ENCODE measurements around the gene APOBEC3B.

The APOBEC3B gene

DNA sequence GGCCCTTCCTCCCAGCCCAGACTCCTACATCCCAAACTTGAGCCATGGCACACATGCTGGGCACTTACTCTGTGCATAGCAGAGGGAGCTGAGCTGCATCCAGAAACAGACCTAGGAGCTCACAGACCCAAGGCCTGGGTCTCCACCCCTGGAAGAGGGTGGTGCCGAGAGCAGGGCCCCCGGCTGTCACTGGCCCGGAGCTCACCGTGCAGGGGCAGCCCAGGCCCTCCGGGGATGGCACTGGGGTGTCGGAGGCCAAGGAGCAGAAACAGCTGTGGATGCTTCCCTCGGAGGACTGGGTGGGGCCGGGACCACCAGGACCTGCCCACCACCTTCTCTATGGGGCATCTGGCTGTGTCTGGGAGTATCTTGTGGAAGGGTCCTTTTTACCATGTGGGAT lies 29.1 kb upstream of the APOBEC3B start:
- H3K36me3 Mint-ChIP-seq (ENCODE audit: low read depth): no peaks in the 10 kb centered on the region
- no peak overlapping the region for H3K4me3 Mint-ChIP-seq
- peaks cover 18% of the 10 kb centered on the region for H3K27me3 Mint-ChIP-seq (ENCODE audit: low read depth, poor library complexity)
- no peak overlapping the region for H3K27ac Mint-ChIP-seq
- H3K9me3 Mint-ChIP-seq: no peaks in the 10 kb centered on the region
- H3K4me1 Mint-ChIP-seq: peaks cover 22% of the 10 kb centered on the region
- TF ChIP-seq, protein P1, sequence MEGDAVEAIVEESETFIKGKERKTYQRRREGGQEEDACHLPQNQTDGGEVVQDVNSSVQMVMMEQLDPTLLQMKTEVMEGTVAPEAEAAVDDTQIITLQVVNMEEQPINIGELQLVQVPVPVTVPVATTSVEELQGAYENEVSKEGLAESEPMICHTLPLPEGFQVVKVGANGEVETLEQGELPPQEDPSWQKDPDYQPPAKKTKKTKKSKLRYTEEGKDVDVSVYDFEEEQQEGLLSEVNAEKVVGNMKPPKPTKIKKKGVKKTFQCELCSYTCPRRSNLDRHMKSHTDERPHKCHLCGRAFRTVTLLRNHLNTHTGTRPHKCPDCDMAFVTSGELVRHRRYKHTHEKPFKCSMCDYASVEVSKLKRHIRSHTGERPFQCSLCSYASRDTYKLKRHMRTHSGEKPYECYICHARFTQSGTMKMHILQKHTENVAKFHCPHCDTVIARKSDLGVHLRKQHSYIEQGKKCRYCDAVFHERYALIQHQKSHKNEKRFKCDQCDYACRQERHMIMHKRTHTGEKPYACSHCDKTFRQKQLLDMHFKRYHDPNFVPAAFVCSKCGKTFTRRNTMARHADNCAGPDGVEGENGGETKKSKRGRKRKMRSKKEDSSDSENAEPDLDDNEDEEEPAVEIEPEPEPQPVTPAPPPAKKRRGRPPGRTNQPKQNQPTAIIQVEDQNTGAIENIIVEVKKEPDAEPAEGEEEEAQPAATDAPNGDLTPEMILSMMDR (IDR thresholded peaks at IDR 0.05): no peak
- DNase-seq: no peak

DNA sequence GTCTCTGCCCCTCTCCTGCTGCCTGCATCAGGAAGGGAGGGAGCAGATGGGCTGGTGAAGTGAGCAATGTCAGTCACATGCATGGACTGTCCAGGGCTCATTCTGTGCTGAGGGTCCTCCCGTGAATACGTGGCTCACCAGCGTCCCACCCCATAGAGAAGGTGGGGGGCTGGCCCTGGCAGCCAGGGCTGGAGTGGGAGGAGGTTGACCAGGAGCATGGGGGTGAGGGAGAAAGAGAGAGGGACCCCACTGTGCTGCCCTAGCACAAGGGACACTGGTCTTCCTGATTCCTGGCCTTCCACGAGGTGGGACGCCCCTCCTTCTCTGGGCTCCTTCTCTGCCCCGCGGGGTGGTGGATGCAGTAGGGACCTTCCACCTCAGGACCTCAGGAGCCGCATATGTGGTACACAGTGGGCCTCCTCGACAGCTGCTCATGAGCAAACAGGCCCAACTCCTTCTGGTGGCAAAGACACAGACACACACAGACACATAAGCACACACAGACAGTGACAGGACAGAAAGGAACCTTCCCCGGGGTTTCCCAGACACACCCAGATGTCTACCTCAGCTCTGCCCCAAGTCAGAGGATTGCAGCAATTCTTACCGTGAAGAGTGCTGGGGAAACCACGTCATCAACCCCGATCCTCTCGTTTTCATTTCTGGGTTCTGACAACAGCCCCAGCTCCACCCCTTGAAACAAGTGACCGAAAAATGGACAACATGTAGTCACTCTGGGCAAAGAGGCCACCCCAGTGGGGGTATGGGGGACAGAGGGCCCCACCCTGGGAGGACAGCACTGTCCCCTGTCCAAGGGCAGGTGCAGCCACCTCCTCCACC lies 28.4 kb upstream of the APOBEC3B start:
- Mint-ChIP-seq H3K36me3 (ENCODE audit: low read depth) (no peaks in the 10 kb centered on the region), H3K4me1 (peaks cover 20% of the 10 kb centered on the region), H3K27me3 (ENCODE audit: low read depth, poor library complexity) (peaks cover 25% of the 10 kb centered on the region), H3K4me3 (no peak overlapping the region), H3K27ac (no peak overlapping the region), H3K9me3 (no peaks in the 10 kb centered on the region)
- TF ChIP-seq, protein P1 (IDR thresholded peaks at IDR 0.05): no peak
- DNase-seq: no peak

DNA sequence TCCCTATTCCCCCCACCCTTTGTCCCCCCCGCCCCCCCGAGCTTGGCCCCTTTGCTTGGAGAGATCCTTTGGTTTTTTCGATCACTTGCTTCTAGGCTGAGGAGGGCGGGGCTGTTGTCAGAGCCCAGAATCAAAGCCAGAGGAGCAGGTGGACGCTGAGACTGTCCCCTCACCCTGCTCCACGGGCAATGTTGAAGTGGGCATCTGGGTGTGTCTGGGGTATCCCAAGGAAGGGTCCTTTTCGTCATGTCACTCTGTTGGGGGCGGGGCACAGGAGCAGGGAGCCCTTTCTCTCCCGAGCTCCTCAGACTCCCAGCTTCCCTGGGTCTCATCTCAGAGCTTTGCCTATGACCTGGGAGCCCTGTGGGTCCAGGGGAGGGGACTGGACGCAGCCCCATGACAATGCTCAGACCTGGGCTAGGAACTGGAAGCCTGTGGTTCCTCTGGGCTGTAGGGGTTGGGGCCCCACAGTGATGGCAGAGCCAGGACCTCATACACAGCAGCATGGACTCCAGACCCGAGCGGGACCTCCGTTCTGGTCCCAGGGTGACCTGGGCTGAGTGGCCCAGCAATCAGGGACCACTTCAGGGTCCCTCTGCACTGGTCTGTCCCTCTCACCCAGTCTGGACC lies 27.6 kb upstream of the APOBEC3B start:
- Mint-ChIP-seq H3K4me1 (peaks cover 20% of the 10 kb centered on the region), H3K9me3 (no peaks in the 10 kb centered on the region), H3K4me3 (no peak overlapping the region), H3K27ac (no peak overlapping the region), H3K36me3 (ENCODE audit: low read depth) (no peaks in the 10 kb centered on the region), H3K27me3 (ENCODE audit: low read depth, poor library complexity) (peaks cover 29% of the 10 kb centered on the region)
- TF ChIP-seq, protein P1 (IDR thresholded peaks at IDR 0.05): no peak
- DNase-seq: no peak

DNA sequence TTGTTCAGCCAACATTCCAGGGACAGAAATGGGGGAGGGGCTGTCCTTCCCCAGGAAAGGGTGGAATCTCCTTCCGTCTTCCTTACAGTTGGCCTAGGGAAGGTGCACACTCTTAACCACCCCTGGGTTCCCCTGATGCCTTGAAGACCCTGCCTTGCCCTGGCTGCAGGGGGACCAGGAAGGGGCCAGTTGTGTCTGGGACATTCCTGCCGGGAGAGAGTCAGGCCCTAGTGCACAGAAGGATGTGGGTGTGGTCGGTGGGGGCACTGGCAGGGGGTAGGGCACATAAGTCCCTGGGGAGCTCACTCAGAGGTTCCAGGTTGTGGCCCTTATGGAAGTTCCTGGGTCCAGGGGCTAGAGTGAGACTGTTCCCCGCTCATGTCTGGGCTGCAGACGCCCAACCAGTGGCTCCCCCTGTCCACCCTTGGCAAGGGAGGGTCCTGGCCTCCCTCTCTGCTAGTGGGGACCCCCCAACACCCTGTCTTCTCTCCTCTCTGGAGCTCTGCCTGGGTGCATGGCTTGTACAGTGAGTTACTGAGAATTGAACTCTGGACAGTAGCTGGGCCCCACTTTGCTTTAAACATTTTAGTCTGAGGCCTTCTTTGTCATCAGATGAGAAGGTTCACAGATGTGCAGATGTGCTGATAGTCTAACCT lies 26.8 kb upstream of the APOBEC3B start:
- Mint-ChIP-seq H3K9me3 (no peaks in the 10 kb centered on the region), H3K27me3 (ENCODE audit: low read depth, poor library complexity) (peaks cover 29% of the 10 kb centered on the region), H3K4me1 (peaks cover 12% of the 10 kb centered on the region), H3K4me3 (no peak overlapping the region), H3K27ac (no peak overlapping the region), H3K36me3 (ENCODE audit: low read depth) (no peaks in the 10 kb centered on the region)
- DNase-seq: no peak
- TF ChIP-seq, protein P1 (IDR thresholded peaks at IDR 0.05): no peak

DNA sequence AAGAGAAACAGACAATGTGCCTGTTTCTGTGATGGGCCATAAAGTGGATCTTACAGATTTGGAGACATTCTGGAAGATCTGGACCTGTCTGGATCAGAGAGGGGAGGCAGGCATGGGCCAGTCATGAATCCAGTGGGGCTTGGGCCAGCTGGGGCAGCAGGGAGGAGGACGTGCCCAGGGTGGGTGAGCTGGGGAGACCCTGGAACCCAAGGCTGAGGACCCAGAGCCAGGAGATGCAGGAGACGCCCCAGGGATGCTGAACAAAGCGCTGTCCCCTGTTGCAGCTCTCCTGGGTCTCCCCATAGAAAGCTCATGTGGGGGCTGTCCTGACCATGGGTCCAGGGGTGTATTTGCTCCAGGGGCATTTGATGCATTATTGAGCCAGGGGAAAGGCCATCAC lies 26.2 kb upstream of the APOBEC3B start:
- Mint-ChIP-seq H3K27ac (no peak overlapping the region), H3K4me1 (peaks cover 8% of the 10 kb centered on the region), H3K36me3 (ENCODE audit: low read depth) (no peaks in the 10 kb centered on the region), H3K9me3 (no peaks in the 10 kb centered on the region), H3K27me3 (ENCODE audit: low read depth, poor library complexity) (peaks cover 29% of the 10 kb centered on the region), H3K4me3 (no peak overlapping the region)
- no peak for DNase-seq
- TF ChIP-seq, protein P1 (IDR thresholded peaks at IDR 0.05): no peak

Data from nephron progenitor cell (in vitro differentiated cells).